Putamen (tissue), 1 donor: ENCODE data around the gene ERC1.
A peak's percentile ranks its signal among the peaks of the same experiment; 100 is the strongest.
"Not testable (repeated sequence)": the region's sequence is repeated elsewhere in the genome, so short reads cannot be mapped to it uniquely, and the experiment has no call there.

ENCODE experiments used
- DNase-seq: peaks from one replicate; pipeline ENCODE4 v3.0.0-alpha.2; 2016; ENCODE audit warnings: low spot score

The ERC1 gene

DNA sequence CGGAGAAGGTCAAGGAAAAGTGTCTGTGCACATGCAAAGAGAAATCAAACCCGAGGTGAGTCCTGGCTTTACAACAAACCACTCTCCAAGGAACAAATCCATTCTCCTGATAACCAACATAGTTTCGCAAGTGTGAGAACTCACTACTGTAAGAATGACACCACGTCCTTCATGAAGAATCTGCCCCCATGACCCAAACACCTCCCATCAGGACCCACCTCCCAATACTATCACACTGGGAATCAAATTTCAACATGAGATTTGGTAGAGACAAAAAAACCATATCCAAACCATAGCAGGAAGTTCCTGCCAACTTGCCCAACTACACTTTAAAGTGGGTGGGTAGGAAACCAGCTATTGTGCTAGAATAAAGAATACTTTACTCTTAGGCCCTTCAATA, 2.4 kb upstream of the ERC1 start:
- DNase-seq, result no peak

DNA sequence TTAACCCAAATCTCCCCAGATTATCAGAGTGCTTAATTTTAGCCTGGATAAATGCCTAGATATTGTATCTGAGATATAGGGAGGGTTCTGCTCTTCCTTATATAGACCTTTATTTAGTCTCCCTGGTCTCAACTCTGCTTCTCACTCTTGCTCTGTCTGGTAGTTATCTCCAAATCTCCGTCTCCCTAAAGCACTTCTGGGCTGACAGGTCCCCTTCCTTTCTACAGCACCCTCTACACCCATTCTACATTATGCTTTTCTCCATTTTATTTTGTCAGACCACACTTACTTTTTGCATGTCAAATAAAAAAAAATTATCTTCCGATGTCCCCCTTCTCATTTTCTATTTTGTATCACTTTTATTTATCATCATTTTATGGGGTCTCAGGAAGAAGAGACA, 2.0 kb upstream of the ERC1 start:
- DNase-seq, result no peak

DNA sequence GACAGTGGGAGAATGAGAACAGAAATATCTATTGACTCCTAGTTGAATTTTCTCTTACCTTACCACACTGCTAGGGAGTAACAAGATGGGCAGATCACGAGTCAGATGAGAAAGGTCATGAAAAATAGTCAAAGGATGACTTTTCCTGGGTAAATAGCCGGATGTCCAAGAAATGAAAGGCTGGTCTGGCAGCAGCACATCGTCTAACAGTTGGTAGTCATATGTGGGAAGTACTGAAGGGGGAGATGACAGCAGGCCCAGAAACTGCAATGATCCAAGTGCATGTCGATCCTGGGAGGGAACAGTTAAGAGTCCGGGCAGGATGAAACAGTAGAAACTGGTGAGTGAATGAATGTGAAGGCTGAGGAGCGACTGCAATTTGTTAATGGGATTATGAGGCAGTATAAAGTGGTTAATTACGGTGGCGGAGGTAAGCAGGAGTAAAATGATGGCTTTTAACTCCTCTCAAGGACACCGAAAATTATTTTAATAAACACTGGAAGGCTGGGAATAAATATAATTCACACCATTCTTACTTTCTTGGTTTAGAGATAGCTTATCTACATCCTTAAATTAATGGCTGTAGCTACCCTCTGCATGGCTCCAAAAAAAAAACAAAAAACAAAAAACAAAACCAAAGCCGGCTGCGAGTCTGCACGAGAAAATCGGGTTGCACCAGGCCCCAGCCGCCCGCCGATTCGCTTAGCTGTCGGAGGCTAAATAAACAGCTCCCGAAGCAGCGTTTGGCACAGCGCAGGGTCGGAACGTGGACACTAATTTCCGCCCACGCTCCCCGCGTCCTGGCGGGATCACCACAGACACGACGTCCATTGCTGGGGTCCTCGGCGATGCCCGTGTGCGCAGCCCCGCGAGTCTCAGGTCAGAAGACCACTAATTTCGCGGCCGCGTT, 1.0 kb upstream of the ERC1 start:
- DNase-seq, result peak; percentile 18

DNA sequence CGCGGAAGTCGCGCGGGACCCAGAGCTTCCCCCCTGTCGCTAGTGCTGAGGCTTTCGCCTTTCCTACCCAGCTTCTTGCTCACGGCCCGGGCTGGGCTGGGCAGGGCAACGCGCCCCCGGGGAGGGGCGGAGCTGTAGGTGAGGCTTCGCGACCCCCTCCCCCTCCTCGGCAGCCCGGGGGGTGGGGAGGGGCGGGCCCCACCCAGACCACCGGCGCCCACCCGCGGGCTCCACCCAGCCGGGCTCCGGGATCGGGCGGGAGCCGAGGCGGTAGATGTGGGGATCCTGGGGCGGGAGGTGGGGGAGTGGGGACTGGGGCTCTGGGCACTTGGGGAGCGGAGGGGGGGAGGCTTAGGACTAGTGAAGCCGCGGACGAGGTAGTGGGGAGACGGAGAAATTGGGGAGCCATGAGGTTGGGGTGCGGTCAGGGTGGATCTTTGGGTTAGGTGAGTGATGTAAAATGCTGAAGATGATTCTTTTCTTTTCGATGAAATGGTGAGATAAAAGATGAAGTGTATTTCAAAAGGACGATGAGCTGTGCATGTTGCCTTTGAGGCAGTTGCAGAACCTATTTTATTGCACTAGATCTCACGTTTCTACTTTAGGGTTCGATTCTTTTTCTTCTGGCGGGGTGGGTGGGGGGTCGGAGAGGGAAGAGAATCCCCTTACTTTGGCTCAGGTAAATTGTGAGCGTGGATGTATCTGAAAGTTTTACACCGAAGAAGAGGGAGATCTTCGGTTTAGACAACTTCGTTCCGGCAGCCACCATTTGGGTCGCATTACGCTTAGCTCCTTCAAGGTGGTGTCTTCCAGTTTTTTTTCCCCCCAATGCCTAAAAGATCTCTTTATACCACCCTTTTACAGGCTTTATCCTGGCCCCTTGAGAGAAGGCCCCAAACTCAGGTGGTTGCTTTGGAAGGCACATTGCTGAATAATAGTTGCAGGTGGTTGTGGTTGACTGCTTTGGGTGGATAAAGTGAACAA, 619 bp downstream of the ERC1 start:
- DNase-seq, result peak; percentile 16

DNA sequence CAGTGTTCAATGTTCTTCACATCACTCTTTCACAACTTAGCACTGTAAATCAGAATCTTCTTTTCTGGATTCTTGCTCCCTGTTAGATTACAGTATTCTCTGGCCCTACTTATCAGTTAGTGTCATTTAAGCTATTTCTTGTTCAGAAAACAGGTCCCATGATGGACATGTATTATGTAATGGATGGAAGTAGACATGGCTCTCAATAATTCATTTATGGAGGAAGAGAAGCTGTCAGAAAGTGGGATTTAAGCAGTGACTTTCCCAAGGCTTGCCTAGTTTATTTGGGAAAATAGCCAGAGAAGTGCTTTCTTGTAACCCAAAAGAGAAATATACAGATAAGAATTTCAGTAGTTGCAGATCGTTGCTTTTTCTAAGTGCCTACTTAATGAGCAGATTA, 1.6 kb downstream of the ERC1 start:
- DNase-seq, result no peak

DNA sequence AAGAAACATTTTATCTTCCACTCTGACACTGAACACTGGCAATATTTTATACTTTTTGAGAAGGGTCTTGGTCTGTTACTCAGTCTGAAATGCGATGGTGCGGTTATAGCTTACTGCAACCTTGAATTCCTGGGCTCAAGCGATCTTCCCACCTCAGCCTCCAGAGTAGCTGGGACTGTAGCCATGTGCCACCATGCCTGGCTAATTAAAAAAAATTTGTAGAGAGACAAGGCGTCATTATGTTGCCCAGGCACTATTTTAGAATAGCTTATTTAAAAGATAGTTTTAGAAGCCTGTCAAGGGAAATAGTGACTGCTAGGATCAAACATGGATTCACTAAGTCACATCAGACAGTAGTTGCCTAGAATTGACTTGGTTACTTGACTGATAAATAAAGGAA, 5.9 kb downstream of the ERC1 start:
- no peak for DNase-seq

DNA sequence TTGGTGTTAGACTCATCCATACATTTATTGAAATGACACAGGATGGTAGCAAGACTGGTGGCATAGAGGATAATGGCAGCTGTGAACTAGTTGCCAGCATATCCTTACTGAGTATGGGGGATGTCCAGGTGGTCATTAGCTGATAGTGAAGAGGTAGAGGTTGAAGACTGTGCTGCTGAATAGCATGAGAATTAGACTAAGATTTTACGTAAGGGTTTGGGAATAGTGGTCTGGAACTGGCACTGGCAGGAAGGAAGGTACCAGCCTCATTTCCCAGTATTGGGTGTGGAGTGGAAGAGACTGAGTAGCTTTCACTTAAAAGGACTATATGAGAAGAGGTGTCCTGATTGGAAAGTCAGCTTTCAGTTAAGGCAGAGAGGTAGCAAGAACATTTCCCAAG, 6.5 kb downstream of the ERC1 start:
- DNase-seq, result no peak

DNA sequence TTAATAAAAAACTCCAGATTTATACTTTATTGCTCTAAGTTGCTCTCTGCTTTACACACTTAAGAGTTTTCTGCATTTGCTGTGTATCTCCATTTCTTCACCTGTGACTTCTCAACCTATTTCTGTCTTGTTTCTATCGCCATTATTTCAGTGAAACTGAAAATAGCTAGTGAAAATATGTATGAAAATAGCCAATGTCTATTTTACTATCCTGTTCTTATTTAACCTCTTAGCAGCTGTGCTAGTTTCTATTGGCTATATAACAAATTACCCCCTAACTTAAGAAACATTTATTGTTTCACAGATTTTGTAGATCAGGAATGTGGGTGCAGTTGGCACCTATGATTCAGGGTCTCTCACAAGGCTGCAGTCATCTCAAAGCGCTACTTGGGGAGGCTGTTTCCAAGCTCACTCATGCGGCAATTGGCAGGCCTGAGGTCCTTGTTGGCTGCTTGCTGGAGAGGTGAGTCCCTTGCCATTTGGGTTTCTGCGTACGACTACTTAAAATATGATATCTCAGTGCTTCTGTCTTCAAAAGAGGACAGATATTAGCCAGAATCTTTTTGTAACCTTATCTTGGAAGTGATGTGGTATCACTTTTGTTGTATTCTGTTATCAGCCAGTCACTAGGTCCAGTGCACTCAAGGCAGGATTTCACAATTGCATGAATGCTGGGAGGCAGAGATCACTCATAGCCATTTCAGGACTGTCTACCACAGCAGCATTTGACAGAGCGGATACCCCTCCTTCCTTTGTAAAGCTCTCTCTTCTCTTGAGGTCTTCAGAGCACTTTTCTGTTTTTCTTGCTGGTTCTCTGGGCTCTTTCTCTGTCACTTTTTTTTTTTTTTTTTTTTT, 7.2 kb downstream of the ERC1 start:
- DNase-seq, result no peak

DNA sequence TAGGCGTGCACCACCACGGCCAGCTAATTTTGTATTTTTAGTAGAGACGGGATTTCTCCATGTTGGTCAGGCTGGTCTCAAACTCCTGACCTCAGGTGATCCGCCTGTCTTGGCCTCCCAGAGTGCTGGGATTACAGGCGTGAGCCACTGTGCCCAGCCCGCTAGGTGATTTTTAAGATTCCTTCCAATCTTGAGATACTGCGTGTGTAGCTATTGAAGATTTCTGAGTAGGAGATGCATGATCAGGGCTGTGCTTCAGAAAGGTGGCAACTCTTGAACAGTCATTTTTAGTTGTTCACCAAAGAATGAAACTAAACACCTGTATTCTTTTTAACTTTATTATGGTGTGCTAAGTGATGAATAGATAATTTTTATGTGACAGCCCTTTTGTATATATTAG, 8.7 kb downstream of the ERC1 start:
- DNase-seq, result not testable (repeated sequence)

DNA sequence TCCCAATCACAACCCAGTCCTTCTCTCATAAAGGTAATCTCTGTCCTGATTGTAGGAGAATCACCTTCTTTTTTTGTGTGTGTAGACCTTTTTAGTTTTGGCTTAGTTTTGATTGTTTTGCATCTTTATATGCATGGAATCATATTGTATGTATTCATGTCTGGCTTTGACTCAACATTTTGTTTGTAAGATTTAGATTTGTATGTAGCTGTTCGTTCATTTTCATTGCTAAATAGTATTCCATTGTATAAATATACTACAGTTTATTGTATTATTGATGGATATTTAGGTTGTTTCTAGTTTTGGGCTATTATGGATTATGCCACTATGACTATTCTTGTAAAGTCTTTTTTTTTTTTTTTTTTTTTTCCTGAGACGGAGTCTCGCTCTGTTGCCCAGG, 10.5 kb downstream of the ERC1 start:
- no peak for DNase-seq

DNA sequence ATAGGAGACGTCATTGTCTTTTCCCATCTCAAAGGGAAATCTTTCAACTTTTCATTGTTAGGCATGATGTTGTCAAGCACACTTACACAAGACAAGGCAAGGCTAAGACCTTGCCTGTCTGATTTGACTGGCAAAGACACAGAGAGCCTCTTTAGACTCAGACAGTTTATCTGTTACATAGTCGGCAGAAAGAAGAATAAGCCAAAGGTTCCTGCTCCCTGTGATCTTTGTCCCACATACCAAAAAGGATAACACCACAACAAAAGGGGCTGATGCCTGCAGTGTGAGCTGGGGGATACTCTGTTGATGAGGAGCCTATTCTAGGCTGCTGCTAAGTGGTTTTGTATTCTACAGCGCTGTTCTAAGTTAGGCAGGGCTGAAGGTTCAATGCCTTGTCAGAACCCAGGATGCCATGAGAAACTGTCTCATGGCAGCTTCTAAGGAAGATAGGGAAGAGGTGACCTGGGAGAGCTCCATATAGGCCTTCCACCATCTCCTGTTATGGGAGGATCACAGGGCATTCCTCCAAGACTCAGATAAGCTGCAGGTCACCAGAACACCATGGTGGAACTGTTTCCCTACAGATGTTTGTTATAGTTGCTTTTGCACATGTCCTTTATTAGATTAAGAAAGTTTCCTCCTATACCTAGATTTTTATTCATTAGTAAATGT, 12.7 kb downstream of the ERC1 start:
- DNase-seq, result no peak

DNA sequence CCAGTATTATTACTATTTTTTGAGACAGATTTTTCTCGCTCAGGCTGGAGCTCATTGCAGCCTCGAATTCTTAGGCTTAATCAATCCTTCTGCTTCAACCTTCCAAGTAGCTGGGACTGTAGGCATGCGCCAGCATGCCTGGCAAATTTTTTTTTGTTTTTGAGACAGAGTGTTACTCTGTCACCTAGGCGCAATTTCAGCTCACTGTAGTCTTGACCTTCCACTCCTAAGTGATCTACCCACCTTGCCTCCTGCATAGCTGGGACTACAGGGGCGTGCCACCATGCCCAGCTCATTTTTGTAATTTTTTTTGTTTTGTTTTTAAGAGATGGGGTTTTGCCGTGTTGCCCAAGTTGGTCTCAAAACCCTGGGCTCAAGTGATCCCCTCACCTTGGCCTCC, 15.2 kb downstream of the ERC1 start:
- no peak for DNase-seq

DNA sequence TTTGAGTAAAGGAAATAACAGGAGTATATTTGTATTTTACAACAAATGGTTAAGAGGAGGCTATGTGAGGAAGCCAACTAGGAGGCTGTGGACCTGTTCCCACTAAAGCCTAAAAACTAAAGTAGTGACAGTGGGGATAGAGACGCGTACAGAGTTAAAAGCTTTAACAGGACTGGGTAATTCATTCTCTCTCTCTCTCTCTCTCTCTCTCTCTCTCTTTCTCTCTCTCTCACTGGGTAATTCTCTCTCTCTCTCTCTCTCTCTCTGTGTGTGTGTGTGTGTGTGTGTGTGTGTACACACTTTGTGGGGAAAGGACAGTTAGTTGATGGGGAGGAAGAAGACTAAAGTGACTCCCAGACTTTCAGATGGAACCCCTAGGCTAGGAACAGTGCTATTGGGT, 16.3 kb downstream of the ERC1 start:
- no peak for DNase-seq

DNA sequence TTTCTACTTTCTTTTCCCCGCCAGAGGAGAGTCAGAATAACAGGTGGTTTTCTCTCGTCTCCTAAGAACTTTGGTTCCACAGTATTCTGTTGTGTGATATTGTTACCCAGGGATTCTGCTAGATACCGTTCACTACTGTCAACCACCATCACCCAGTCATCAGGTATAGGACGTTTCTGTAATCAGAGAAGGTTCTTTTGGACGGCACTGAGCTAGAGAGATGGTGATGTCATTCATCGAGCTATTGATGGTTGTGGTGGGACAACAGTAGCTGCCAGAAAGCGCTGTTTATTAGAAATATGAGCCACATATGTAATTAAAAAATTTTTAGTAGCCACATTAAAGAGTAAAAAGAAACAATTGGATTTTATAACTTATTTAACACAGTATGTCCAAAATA, 17.0 kb downstream of the ERC1 start:
- no peak for DNase-seq

DNA sequence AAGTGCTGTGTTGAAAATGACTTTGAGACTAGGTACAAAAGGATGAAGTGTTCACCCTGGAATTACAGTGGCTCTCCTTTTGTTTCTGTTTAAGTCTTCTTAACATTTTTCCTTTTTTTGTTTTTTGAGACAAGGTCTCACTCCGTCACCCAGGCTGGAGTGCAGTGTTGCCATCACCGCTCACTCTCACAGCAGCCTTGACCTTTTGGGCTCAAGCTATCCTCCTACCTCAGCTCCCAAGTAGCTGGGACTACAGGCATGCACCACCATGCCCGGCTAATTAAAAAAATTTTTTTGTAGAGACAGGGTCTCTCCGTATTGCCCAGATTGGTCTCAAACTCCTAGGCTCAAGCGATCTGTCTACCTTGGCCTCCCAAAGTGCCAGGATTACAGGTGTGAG, 20.1 kb downstream of the ERC1 start:
- DNase-seq, result no peak

DNA sequence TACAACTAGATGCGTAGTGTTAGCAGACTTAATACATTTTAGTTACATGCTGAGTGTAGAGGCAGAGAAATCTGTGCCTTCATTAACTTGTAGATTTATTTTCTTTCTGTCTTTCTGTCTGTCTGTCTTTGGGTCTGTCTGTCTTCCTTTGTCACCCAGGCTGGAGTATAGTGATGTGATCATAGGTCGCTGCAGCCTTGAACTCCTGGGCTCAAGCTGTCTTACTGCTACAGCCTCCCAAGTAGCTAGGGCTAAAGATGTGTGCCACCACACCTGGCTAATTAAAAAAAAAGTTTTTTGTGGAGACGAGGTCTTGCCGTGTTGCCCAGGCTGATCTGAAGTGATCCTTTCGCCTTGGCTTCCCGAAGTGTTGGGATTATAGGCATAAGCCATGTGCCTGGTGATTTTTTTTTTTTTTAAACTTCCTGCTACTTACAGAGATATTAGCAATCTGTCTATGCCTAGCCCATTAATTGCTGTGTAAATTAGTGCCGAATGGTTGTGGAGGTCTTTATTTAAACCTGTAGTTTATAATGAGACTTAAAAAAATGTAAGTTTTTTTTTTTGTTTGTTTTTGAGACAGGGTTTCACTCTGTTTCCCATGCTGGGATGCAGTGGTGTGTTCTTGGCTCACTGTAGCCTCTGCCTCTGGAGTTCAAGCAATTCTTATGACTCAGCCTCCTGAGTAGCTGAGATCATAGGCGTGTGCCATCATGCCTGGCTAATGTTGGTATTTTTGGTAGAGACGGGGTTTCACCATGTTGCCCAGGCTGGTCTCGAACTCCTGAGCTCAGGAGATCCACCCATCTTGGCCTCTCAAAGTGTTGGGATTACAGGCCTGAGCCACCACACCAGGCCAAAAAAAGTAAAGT, 22.8 kb downstream of the ERC1 start:
- no peak for DNase-seq

DNA sequence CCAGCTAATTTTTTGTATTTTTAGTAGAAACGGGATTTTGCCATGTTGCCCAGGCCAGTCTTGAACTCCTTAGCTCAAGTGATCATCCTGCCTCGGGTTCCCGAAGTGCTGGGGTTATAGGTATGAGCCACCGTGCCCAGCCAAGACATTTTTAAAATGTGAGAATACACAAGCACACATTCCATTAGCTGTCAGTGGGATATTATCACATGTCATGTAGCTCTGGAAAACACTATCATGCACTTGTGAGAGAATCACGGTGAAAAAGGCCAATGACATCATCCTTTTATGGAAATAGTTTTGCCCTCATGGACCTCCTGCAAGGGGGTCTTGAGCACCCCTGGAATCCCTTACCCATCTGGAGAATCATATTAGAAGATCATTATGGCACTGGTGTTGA, 28.3 kb downstream of the ERC1 start:
- DNase-seq, result no peak

DNA sequence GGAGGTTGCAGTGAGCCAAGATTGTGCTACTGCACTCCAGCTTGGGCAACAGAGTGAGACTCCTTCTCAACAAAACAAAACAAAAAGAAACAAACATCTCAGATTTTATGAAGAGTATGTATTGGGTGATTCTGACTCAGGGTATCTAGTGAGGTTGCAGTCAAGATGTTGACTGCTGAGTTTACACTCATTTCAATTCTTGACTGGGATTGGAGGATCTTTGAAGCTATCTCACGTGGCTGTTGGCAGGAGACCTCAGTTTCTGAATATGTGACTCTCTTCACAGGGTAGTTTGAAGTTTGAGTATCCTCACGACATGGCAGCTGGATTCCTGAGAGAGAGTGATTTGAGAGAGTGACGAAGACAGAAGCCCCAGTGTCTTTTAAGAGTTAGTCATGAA, 29.4 kb downstream of the ERC1 start:
- DNase-seq, result no peak

DNA sequence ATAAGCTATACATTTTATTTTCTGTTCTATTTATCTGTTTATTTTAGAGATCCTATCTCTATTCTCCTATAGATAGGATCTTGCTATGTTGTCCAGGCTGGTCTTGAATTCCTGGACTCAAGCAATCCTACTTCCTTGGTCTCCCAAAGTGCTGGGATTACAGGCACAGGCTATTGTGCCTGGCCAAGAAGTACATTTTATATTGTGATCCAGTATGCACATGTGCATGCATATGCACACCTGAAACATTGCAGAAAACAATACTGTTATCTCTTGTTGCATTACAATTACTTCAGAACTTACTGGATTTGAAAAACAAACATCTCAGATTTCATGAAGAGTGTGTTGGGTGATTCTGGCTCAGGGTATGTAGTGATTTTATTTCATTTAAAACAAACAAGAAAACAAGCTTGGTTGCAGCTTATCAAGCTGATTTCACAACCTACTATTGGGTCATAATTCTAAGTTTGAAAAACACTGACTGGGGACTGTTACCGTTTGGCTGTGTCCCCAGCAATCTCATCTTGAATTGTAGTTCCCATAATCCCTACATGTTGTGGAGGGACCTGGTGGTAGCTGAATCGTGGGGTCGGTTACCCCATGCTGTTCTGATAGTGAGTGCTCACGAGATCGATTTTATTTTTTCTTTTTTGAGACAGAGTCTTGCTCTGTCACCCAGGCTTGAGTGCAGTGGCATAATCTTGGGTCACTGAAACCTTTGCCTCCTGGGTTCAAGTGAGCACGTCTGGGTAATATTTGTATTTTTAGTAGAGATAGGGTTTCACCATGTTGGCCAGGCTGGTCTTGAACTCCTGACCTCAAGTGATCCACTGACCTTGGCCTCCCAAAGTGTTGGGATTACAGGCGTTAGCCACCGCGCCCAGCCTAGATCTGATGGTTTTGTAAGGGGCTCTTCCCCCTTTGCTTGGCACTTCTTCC, 31.3 kb downstream of the ERC1 start:
- DNase-seq, result no peak
